Hair follicular keratinocyte (primary cell): ENCODE data around the gene DET1. TPM values are rescaled to one million over a fixed set of nuclear protein-coding genes. Genes with fewer than 3 reads are reported as not detected.

Source experiments
- total RNA-seq: library from RNA; depleted of rRNA; stranded (reverse); fragments of >200 nt; gene quantifications from 2 replicates; pipeline ENCODE4 v1.2.3, GENCODE V29; 2015

DET1 gene
- 0.72 and 2.2 TPM in 2 replicates for total RNA-seq

GRCh38 chr15:88546248-88547129 lies at the start of gene DET1:
Gene DET1 (minus strand): TSS chr15:88546681. CDS start chr15:88531705, 14,976 bp downstream.

GRCh38 chr15:88467073-88467934 lies 79.2 kb downstream of the DET1 start, which contains the start of the genes MRPL46 and MRPS11:
Gene MRPL46 (minus strand): TSS chr15:88467388. CDS start chr15:88467377, 11 bp downstream.
Gene MRPS11 (plus strand): TSS chr15:88467708. CDS start chr15:88467718, 10 bp downstream.

Other genes starting within 250 kb of the DET1 start
- gene MRPL46, start 79.3 kb downstream of the DET1 start, total RNA-seq: 17.6 and 26.5 TPM in 2 replicates
- 38.0 and 44.8 TPM in 2 replicates for gene MRPS11, start 79.0 kb downstream of the DET1 start, total RNA-seq
- gene AEN, start 74.7 kb upstream of the DET1 start, total RNA-seq: 27.3 and 39.5 TPM in 2 replicates
- gene ISG20, start 92.3 kb upstream of the DET1 start, total RNA-seq: 6.3 and 27.8 TPM in 2 replicates